SJCRH30 (cell line): Measurements from ENCODE around the gene ASB5. TPM values are rescaled to one million over a fixed set of nuclear protein-coding genes. Genes with fewer than 3 reads are reported as not detected.
A peak's percentile ranks its signal among the peaks of the same experiment; 100 is the strongest.
"Not testable (repeated sequence)": the region's sequence is repeated elsewhere in the genome, so short reads cannot be mapped to it uniquely, and the experiment has no call there.

Experiments
- DNase-seq, 2 experiments: peaks; one replicate each; pipeline ENCODE4 v3.0.0-alpha.2; 2015 to 2020
- H3K27ac ChIP-seq: fragments of 250-450 bp; sonication (Bioruptor Pico); 2 replicates; pipeline ENCODE4 v1.5.1; 2020; ENCODE audit warnings: mild to moderate bottlenecking, moderate library complexity
- H3K27me3 ChIP-seq: fragments of 250-450 bp; sonication (Bioruptor Pico); 2 replicates; pipeline ENCODE4 v1.5.1; 2020; ENCODE audit warnings: mild to moderate bottlenecking, moderate library complexity
- H3K36me3 ChIP-seq: fragments of 250-450 bp; sonication (Bioruptor Pico); 2 replicates; pipeline ENCODE4 v1.5.1; 2020; ENCODE audit warnings: mild to moderate bottlenecking, moderate library complexity
- H3K4me1 ChIP-seq: fragments of 250-450 bp; sonication (Bioruptor Pico); 2 replicates; pipeline ENCODE4 v1.5.1; 2020; ENCODE audit warnings: mild to moderate bottlenecking, moderate library complexity
- H3K4me3 ChIP-seq: fragments of 250-450 bp; sonication (Bioruptor Pico); 2 replicates; pipeline ENCODE4 v1.5.1; 2020; ENCODE audit warnings: mild to moderate bottlenecking, moderate library complexity
- H3K9me3 ChIP-seq: fragments of 250-450 bp; sonication (Bioruptor Pico); replicated peaks from 2 replicates; pipeline ENCODE4 v1.5.1; 2020; ENCODE audit warnings: mild to moderate bottlenecking, moderate library complexity
- total RNA-seq: library from RNA; depleted of rRNA; stranded (reverse); fragments of >200 nt; shearing (Covaris generic); gene quantifications from 2 replicates; pipeline ENCODE4 v1.2.3, GENCODE V29; 2014

The ASB5 gene
- total RNA-seq, 1 experiment from 2014 or later: 7.3 TPM

DNA sequence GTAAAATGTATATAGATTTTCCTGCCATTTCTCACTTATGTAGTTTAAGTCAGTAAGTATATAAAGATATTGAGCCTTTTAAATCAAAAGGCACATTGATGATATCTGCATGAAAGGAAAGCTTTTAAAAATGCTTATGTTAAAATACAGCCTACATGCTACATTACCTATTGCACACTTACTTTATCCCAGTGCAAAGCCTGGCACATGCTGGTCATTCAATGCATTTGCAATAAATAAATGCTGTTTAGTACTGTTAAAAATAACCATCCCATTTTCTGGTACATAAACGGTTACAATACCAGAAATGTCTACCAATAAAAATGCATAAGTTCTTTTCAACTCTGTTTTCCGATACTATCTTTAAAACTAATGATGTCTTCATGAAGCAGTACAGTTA lies 51.5 kb downstream of the ASB5 start:
- no peak overlapping the region for H3K27ac ChIP-seq

DNA sequence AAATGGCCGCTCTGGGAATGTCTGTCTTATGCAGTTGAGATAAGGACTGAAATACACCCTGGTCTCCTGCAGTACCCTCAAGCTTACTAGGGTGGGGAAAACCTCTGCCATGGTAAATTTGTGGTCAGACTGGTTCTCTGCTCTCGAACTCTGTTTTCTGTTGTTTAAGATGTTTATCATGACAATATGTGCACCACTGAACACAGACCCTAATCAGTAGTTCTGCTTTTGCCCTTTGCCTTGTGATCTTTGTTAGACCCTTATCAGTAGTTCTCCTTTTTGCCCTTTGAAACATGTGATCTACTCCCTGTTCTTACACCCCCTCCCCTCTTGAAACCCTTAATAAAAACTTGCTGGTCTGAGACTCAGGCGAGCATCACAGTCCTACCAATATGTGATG lies 56.7 kb downstream of the ASB5 start:
- H3K4me3 ChIP-seq, H3K4me1 ChIP-seq, H3K36me3 ChIP-seq, H3K9me3 ChIP-seq, H3K27me3 ChIP-seq, DNase-seq, H3K27ac ChIP-seq: not testable (repeated sequence)

More for the DNA sequence above, 51.5 kb downstream of the ASB5 start:
- no peak for DNase-seq
- Histone ChIP-seq H3K36me3 (no peaks in the 10 kb centered on the region), H3K4me1 (no peaks in the 10 kb centered on the region), H3K9me3 (no peaks in the 10 kb centered on the region), H3K27me3 (no peaks in the 10 kb centered on the region), H3K4me3 (no peak overlapping the region)

DNA sequence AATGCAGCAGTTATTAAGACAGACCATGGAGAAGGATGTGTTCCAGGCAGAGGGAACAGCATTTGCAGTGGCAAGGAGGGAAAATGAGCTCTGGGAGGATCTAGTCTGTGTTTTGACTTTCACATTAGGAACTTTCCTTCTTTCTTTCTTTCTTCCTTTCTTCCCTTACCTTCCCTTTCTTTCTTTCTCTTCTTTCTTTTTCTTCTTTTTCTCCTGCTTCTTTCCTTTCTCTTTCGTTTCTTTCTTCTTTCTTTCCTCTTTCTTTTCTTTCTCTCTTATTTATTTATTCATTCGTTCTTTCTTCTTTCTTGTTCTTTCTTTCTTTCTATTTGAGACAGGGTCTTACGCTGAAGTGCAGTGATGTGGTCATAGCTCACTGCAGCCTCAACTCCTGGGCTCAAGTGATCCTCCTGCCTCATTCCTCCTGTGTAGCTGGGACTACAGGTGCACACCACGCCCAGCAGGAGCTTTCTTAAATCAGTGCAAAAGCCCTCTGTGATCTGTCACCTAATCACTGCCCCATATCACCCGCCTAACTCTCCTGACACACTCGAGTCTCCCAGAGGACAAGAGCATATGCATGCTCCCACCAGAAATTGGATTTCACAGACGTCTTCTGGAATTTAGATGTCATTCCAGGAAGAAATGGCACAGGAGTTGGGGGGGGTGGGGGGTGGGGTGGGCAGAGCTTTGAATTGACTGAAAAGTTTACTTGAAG lies 58.3 kb downstream of the ASB5 start:
- H3K27ac ChIP-seq: no peak overlapping the region
- H3K9me3 ChIP-seq: no peaks in the 10 kb centered on the region
- H3K36me3 ChIP-seq: no peaks in the 10 kb centered on the region
- H3K27me3 ChIP-seq: no peaks in the 10 kb centered on the region
- no peaks in the 10 kb centered on the region for H3K4me1 ChIP-seq
- no peak for DNase-seq
- H3K4me3 ChIP-seq: no peak overlapping the region

DNA sequence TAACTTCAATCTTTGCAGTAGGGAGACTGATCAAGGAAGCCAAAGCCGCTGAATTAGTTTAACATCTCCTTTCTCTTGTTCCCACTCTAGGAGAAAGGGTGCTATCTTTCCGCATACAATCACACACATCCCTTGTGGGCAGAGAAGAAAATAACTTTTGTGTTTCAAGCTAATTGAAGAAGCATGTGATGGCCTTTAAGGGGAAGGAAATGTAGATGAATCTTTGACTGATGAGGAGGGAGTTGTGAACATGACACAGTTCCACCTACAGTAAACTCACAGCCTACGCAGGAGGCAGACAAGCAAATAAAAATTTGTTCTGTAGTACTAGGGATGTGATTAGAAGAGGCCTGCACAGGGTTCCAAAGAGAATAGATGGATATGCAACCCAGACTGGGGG lies 58.9 kb downstream of the ASB5 start:
- H3K4me3 ChIP-seq: no peak overlapping the region
- H3K27ac ChIP-seq: no peak overlapping the region
- H3K4me1 ChIP-seq: no peaks in the 10 kb centered on the region
- DNase-seq: no peak
- H3K9me3 ChIP-seq: no peaks in the 10 kb centered on the region
- H3K36me3 ChIP-seq: no peaks in the 10 kb centered on the region
- no peaks in the 10 kb centered on the region for H3K27me3 ChIP-seq

DNA sequence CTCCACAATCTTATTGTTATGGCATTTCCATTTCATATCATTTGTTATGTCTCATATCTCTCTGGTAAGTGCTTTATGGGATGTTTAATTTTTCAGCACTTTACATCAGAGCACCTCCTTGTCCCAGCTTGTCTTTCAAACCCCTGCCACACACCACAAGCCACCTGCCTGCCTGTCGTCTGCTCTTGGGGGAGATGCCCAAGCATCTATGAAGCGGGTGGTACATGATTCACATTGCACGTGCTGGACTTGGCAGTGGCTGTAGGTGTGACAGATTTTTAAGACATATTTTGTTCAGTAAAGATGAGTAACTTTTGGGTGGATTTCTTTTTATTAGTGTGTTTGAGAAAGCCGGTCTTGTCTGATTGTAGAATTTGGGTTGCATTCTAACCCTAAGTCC lies 59.5 kb downstream of the ASB5 start:
- Histone ChIP-seq H3K4me3 (no peak overlapping the region), H3K9me3 (no peaks in the 10 kb centered on the region), H3K27ac (no peak overlapping the region), H3K4me1 (no peaks in the 10 kb centered on the region), H3K36me3 (no peaks in the 10 kb centered on the region), H3K27me3 (no peaks in the 10 kb centered on the region)
- DNase-seq: no peak

DNA sequence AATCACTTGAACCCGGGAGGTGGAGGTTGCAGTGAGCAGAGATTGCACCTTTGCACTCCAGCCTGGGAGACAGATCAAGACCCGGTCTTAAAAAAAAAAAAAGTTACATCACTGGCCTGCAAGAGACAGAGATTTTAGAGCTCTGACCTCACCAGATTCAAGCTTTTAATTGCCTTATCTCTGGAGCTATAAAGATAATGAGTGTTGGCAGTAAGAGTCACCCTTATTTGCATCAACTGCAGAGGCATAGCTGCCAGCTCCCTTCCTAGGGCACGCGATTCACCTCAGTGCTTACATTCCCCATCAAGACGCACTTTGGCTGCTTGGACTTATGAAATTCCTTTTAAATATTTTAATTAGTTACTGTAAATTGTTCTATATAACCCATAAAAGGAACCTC lies 61.2 kb downstream of the ASB5 start:
- Histone ChIP-seq H3K27me3 (no peaks in the 10 kb centered on the region), H3K27ac (no peak overlapping the region), H3K4me3 (no peak overlapping the region), H3K9me3 (no peaks in the 10 kb centered on the region), H3K36me3 (no peaks in the 10 kb centered on the region), H3K4me1 (no peaks in the 10 kb centered on the region)
- no peak for DNase-seq

DNA sequence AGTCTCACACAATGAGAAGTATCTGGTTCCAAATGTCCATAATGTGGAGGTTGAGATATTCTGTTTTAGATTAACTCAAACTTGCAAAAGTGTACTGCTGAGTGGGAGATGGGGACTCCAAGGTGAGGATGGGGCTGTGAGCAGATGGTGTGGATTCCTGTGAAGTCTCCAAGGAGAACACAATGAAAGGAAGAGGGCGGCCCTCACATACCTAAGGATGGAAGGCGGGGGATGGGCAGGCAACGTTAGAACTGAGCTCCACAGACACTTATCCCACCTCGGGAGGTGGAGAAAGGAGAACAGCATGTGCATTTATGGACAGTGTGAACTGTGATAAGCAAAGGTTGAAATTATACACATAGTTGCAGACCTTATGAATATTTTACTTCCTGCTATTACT lies 63.7 kb downstream of the ASB5 start:
- no peak overlapping the region for H3K27ac ChIP-seq
- DNase-seq: no peak
- no peaks in the 10 kb centered on the region for H3K36me3 ChIP-seq
- no peaks in the 10 kb centered on the region for H3K9me3 ChIP-seq
- no peak overlapping the region for H3K4me3 ChIP-seq
- H3K4me1 ChIP-seq: no peaks in the 10 kb centered on the region
- no peaks in the 10 kb centered on the region for H3K27me3 ChIP-seq

DNA sequence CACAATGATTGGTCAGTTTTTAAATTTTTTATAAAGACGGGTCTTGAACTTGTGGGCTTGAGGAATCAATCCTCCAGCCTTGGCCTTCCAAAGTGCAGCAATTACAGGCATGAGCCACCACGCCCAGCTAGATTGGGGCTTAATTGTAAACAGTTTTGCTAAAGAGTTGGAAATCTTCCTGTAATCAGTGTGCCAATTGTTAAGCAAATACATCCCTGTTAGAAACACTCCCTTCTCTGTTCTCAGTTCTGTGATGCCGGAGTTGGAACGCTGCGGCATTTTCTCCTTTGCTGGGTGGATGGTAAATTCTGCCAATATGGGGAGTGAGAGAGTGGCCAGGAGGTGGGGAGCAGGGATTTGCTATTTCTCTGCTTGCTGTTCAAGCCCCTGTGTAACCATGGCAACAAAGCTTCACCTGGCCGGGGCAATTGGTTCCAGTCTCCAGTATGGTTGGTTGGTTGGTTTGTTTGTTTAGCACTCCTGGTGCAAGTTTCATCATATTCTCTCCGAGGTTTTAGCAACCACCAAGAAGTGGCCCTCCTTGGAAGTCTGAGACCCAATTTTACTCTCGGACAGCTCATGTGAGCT lies 70.6 kb downstream of the ASB5 start:
- peak; percentile 23 to 45 for DNase-seq
- no peak overlapping the region for H3K4me3 ChIP-seq
- no peak overlapping the region for H3K27ac ChIP-seq
- no peaks in the 10 kb centered on the region for H3K36me3 ChIP-seq
- H3K4me1 ChIP-seq: no peaks in the 10 kb centered on the region
- no peaks in the 10 kb centered on the region for H3K27me3 ChIP-seq
- no peaks in the 10 kb centered on the region for H3K9me3 ChIP-seq

DNA sequence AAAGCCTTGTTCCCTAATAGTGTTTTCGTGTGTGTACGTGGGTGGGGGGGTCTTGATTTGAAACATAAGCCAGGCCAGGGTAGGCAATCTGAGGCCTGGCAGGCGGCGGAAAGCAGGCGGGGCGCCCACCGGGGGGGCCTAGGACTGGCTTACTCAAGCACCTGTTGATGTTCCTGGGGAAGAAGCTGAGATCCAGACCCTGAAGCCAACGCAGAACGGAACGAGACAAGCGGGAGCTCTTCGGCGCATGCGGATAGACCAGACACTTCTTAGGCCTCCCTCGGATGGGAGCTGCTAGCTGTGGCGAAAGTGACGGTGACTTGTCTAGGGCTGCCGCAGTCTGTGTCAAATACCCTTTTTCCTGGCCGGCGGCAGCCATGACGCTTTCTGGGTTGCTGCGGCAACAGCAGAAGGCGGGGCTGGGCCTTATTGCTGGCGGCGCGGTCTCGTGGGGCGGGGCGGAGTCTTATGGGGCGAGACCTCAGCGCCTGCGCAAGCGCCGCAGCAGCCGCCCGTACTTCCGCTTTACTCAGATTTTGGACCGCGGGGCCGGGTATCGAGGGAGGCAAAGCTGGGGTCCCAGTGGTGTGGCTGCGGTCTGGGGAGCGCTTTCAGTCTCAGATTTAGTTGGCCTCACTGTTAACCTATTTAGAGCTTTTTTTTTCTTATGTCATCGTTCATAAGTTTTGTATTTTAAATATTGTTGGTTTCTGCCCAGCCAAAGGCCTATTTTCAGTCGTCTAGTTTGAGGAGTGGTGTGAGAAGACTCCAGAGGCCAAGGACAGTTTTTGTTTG lies 73.6 kb downstream of the ASB5 start, which contains the start of gene SPATA4:
Gene SPATA4 (minus strand): TSS at position 402 of the 795 bp plus-strand sequence. CDS start 23 bp downstream, at position 379.
- no peaks in the 10 kb centered on the region for H3K36me3 ChIP-seq
- peak within 1 kb of the TSS; percentile 68 for H3K27ac ChIP-seq
- no peaks in the 10 kb centered on the region for H3K27me3 ChIP-seq

DNA sequence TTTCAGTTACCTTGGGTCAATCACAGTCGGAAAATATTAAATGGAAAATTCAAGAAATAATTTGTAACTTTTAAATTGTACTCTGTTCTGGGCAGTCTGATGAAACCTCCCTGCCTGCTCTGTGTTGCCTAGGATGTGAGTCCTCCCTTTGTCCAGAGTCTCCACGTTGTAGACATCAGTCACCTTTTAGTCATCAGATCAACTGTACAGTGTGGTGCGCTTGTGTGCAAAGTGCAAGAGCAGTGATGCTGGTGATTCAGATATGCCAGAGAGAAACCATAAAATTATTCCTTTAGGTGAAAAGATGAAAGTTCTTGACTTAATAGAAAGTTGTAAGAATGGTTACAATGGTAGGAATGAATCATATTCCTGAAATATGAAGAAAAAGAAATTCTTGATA lies 75.1 kb downstream of the ASB5 start:
- Histone ChIP-seq H3K27ac (no peak overlapping the region), H3K4me1 (no peaks in the 10 kb centered on the region), H3K27me3 (no peaks in the 10 kb centered on the region), H3K9me3 (no peaks in the 10 kb centered on the region), H3K36me3 (no peaks in the 10 kb centered on the region), H3K4me3 (no peak overlapping the region)
- DNase-seq: no peak

More for the DNA sequence above, 73.6 kb downstream of the ASB5 start, which contains the start of gene SPATA4:
- peak; percentile 89 to 90 for DNase-seq
- peak within 1 kb of the TSS; percentile 56 for H3K4me3 ChIP-seq
- H3K4me1 ChIP-seq: no peaks in the 10 kb centered on the region
- H3K9me3 ChIP-seq: no peaks in the 10 kb centered on the region

DNA sequence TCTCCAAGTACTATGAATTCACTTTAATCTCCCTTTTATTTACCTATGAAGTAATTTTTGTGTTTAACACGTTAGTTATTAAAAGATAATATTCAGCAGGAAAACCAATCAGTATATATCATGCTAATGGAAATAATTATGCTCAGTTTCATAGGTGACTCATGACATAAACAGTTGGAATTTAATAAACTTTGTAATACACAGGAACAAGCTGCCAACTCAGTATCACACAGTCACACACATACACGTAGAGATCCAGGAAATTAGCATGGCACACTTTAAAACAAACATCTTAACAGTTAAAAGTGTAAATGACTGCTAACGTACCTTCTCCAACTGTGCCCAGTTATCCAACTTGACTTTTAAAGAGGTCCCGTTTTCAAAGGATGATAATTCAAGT lies 75.9 kb downstream of the ASB5 start:
- H3K27ac ChIP-seq: no peak overlapping the region
- no peaks in the 10 kb centered on the region for H3K4me1 ChIP-seq
- DNase-seq: no peak
- no peaks in the 10 kb centered on the region for H3K36me3 ChIP-seq
- H3K27me3 ChIP-seq: no peaks in the 10 kb centered on the region
- H3K9me3 ChIP-seq: no peaks in the 10 kb centered on the region
- no peak overlapping the region for H3K4me3 ChIP-seq

DNA sequence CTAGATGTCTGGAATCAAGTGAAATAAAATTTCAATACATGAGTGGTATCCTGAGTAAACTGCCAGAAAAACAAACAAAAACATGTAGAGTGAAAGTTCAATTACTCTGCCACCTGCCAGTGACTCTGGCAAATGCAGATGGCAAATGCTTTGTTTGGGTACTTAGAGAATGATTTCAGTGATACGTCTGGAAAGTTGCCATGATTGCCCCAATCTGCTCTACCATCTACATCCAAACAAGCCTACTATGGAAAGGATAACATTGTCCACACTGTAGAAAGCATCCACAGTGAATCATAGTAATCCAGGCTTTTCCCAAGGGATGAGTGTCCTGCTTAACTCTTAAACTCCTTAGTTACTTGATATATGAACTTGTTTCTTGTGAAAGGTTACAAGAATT lies 77.0 kb downstream of the ASB5 start:
- no peak overlapping the region for H3K4me3 ChIP-seq
- no peak overlapping the region for H3K27ac ChIP-seq
- no peaks in the 10 kb centered on the region for H3K27me3 ChIP-seq
- no peaks in the 10 kb centered on the region for H3K36me3 ChIP-seq
- peak in 1 of 2 experiments; percentile 37 for DNase-seq
- no peaks in the 10 kb centered on the region for H3K9me3 ChIP-seq
- H3K4me1 ChIP-seq: no peaks in the 10 kb centered on the region

DNA sequence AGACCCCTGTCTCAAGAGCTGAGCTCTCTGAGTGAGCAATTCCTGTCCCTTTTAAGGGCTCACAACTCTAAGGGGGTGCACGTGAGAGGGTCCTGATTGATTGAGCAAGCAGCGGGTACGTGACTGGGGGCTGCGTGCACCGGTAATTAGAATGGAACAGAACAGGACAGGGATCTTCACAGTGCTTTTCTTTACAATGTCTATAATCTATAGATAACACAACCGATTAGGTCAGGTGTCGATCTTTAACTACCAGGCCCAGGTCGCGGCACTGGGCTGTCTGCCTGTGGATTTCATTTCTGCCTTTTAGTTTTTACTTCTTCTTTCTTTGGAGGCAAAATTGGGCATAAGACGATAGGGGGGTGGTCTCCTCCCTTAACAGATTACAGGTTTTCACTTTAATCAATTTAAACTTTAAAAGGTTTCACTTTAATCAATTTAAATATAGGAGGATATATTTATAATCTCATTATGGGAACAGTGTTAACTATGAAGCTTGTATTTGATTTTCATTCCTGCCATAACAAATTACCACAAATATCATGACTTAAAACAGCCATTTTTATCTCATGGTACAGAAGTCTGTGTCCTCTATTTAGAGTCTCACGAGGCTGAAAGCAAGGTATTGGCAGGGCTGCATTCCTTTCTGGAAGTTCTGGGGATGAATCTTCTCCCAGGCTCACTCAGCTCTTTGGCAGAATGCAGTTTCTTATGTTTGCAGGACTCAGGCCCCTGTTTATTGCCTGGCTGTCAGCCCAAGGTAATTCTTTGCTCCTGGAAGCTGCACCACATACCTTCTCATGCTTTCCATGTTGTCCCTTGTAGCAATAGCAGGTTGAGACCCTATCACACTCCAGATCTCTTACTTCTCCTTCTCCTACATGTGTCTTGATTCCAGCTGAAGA lies 78.9 kb downstream of the ASB5 start:
- no peaks in the 10 kb centered on the region for H3K9me3 ChIP-seq
- DNase-seq: no peak
- H3K4me3 ChIP-seq: no peak overlapping the region
- no peaks in the 10 kb centered on the region for H3K27me3 ChIP-seq
- no peak overlapping the region for H3K27ac ChIP-seq
- H3K4me1 ChIP-seq: no peaks in the 10 kb centered on the region; the same call in 1 of the 2 replicates
- no peaks in the 10 kb centered on the region for H3K36me3 ChIP-seq

DNA sequence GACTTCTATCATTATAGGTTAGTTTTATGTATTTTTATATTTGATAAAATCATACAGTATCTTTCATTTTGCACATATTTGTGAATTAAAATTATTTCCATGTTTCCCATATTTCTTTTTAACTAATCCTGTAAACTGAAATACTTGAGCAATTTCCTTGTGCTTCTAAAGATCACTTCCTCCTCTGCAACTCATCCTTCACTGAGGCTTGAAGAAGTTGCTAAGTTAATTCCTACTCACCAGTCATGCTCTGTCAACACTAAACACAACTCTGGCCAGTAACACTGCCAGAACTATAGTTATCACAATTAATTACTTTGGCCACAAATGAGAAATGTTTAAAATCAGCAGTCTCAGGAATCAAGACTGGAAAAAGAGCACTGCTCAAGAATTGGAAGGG lies 80.4 kb downstream of the ASB5 start:
- Histone ChIP-seq H3K4me3 (no peak overlapping the region), H3K27me3 (no peaks in the 10 kb centered on the region), H3K27ac (no peak overlapping the region), H3K9me3 (no peaks in the 10 kb centered on the region), H3K36me3 (no peaks in the 10 kb centered on the region), H3K4me1 (no peaks in the 10 kb centered on the region; the same call in 1 of the 2 replicates)
- DNase-seq: no peak
